ENCODE data around the gene ABLIM2.

The ABLIM2 gene

DNA sequence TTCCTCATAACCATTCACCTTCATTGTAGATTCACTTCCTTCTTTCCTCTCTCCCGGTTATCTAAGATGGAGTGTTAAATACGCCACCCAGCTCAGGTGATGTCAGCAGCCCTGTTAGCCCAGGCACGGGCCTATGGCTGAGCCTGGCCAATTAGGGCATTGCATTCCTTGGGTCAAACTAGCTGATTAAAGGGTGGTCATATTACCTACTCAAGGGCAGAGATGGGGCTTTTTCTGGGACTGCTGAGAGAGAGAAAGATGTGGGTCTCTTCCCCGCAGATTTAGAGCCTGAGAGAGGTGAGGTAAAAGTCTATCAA is 179.0 kb downstream of the ABLIM2 start:
- TF ChIP-seq, protein P1, sequence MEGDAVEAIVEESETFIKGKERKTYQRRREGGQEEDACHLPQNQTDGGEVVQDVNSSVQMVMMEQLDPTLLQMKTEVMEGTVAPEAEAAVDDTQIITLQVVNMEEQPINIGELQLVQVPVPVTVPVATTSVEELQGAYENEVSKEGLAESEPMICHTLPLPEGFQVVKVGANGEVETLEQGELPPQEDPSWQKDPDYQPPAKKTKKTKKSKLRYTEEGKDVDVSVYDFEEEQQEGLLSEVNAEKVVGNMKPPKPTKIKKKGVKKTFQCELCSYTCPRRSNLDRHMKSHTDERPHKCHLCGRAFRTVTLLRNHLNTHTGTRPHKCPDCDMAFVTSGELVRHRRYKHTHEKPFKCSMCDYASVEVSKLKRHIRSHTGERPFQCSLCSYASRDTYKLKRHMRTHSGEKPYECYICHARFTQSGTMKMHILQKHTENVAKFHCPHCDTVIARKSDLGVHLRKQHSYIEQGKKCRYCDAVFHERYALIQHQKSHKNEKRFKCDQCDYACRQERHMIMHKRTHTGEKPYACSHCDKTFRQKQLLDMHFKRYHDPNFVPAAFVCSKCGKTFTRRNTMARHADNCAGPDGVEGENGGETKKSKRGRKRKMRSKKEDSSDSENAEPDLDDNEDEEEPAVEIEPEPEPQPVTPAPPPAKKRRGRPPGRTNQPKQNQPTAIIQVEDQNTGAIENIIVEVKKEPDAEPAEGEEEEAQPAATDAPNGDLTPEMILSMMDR (IDR thresholded peaks at IDR 0.05) = no peak

DNA sequence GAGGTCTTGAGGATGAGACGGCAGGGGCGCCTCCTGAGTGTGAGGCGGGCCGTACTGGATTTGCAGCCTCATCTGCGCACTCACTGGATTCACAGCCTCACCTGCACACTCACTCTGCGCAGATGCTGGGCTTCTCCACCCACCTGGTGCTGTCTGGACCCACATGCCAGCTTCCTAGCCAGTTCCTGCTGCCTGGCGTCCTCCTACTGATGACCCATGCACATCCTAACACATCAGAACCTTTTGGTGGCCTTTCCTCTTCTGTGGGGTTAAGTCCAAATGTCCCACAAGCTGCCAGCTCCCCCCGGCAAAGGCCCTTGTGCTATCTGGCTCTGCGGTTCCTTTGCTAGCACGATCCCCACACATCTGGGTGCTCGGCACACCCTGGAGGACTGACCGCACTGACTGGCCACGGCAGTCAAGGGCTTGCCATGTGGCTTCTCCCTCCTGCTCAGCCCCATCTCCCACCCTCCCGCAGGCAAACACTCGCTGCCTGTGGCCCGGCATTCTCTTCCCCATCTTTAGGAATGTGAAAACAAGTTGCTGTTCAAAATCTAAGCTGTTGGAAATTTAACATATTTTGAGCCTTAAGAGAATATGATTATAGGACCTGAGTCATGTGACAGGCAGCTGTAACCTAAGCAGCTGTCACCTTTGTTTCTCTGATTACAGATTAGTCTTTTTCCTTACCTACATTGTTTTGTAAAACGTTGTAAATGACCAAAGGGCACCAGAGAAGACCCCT is 179.5 kb downstream of the ABLIM2 start:
- TF ChIP-seq, protein P1 (IDR thresholded peaks at IDR 0.05) = no peak

DNA sequence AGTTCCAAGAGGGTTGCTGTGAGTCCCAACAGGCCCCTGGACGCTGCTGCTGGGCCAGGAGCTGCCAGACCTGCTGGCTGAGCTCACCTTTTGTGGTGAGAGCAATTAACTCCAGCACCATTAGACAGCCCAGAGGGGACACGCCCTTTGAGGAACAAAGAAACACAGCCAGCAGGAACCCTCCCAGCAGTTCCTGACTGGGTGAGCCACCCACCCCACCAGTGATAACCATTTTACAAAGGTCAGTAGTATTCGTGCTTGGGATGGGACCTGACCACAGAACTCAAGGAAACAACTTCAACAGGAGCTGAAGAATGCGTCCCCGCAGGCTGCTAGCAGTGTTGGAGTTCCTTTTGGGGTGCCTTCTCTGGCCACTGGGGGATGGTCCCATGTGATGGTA is 180.1 kb downstream of the ABLIM2 start:
- TF ChIP-seq, protein P1 (IDR thresholded peaks at IDR 0.05) = no peak

DNA sequence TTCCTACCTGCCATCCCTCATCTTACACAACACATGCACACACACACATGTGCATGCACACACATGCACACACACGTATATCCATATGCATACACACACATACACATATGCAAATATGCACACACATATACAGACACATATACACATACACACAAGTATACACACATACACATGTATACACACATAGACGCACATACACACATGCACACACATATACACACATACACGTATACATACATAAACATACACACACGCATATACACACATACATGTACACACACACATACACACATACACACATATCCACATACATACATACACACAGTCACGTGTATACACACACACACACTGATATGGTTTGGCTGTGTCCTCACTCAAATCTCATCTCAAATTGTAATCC is 182.0 kb downstream of the ABLIM2 start:
- TF ChIP-seq, protein P1 (IDR thresholded peaks at IDR 0.05) = no peak

DNA sequence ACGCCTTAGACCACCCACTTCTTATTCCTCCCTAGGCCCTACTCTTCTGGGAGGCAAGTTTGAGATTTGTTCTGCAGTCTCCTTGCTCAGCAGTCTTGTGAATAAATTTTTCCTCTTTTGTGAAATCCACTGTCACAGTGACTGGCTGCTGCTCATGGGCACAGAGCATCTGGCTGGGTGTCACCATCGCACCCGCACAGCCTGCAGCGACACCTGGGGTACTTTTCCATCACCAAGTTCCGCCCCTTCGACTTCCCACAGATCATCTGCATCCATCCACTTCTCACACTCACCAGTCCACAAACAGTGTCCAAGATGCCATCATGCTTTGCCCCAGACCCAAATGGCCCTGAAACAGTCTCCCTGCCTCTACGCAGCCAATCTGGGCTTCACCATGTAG is 182.6 kb downstream of the ABLIM2 start:
- TF ChIP-seq, protein P1 (IDR thresholded peaks at IDR 0.05) = no peak

DNA sequence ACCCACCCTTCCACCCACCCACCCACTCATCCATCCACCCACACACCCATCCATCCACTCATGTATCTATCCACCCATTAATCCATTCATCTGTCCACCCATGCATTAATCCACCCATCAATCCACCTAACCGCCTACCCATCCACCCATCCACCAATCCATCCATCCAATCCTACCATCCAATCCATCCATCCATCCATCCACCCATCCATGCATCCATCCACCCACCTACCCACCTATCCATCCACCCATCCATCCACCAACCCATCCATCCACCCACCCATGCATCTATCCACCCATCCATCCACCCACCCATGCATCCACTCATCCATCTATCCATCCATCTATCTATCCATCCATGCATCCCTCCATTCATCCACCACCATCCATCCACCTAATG is 184.2 kb downstream of the ABLIM2 start:
- TF ChIP-seq, protein P1 (IDR thresholded peaks at IDR 0.05) = no peak

DNA sequence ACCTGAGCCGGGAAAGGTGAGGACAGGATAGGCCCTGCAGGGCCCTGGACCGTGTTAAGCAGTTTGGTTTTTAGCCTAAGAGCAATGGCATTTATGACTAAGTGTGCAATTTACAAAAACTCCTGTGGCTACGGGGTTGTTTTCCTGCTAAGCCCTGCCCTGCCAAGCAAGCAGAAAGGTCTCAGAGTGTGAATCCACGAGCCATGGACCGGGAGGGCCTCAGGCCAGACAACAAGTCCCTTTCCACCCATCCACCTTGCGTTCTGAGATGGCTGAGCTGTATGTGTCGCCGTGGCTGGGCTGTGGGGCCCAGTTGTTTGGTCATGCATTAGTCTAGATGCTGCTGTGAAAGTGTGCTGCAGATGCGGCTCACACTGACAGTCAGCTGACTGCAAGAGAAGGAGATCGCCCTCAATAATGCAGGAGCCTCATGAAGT is 185.1 kb downstream of the ABLIM2 start:
- TF ChIP-seq, protein P1 (IDR thresholded peaks at IDR 0.05) = no peak
